ENCODE data around the gene UST. TPM values are rescaled to one million over a fixed set of nuclear protein-coding genes. Genes with fewer than 3 reads are reported as not detected.

UST gene
- total RNA-seq, 2 donors from 2014 or later, result 15.3 to 16.3 TPM

GRCh38 chr6:149043476-149044130, 296.8 kb downstream of the UST start:
- DNase-seq, result peak; percentile 88
- no peaks in the 10 kb centered on the region for H3K27me3 Mint-ChIP-seq (ENCODE audit: insufficient read depth)
- H3K36me3 Mint-ChIP-seq (ENCODE audit: low read depth), result peaks cover 8% of the 10 kb centered on the region
- H3K27ac Mint-ChIP-seq, result no peak overlapping the region
- Histone ChIP-seq H3K4me3 (ENCODE audit: low read length) (no peak overlapping the region), H3K4me1 (ENCODE audit: control insufficient read depth, insufficient read depth, low read length) (no peaks in the 10 kb centered on the region), H3K9ac (ENCODE audit: extremely low read depth, low read length, poor library complexity, severe bottlenecking) (no peak overlapping the region), H3K36me3 (ENCODE audit: control insufficient read depth, insufficient read depth, low read length) (no peaks in the 10 kb centered on the region), H3K9me3 (ENCODE audit: control insufficient read depth, low read length) (no peaks in the 10 kb centered on the region), H3K27ac (ENCODE audit: low read depth, low read length) (no peak overlapping the region), H3K27me3 (ENCODE audit: control insufficient read depth, insufficient read depth, low read length, poor library complexity, severe bottlenecking) (no peaks in the 10 kb centered on the region)
- TF ChIP-seq CTCF (conservative IDR thresholded peaks at IDR 0.05), result peak; percentile 66
- no peaks in the 10 kb centered on the region for H3K9me3 Mint-ChIP-seq
- WGBS, 2 experiments (ENCODE audit: insufficient coverage in 1 of 2, insufficient read length in 1 of 2), result 94 to 100% methylated on average over 3 to 10 of the region's 10 CpGs
- H3K4me3 Mint-ChIP-seq, result no peak overlapping the region
- H3K4me1 Mint-ChIP-seq, result no peaks in the 10 kb centered on the region

- H3K27me3 ChIP-seq (ENCODE audit: control insufficient read depth, insufficient read depth, low read length, poor library complexity, severe bottlenecking), result no peaks in the 10 kb centered on the region
- peak; percentile 15 for DNase-seq
- Mint-ChIP-seq H3K4me1 (no peaks in the 10 kb centered on the region), H3K36me3 (ENCODE audit: low read depth) (peaks cover 8% of the 10 kb centered on the region), H3K27ac (no peak overlapping the region), H3K27me3 (ENCODE audit: insufficient read depth) (no peaks in the 10 kb centered on the region), H3K9me3 (no peaks in the 10 kb centered on the region), H3K4me3 (no peak overlapping the region)
- no peak overlapping the region for H3K9ac ChIP-seq (ENCODE audit: extremely low read depth, low read length, poor library complexity, severe bottlenecking)
- no peaks in the 10 kb centered on the region for H3K9me3 ChIP-seq (ENCODE audit: control insufficient read depth, low read length)
- 96 to 98% methylated on average over 3 to 8 of the region's 8 CpGs for WGBS, 2 experiments (ENCODE audit: insufficient coverage in 1 of 2, insufficient read length in 1 of 2)
- no peak overlapping the region for H3K27ac ChIP-seq (ENCODE audit: low read depth, low read length)
- no peaks in the 10 kb centered on the region for H3K36me3 ChIP-seq (ENCODE audit: control insufficient read depth, insufficient read depth, low read length)
- H3K4me1 ChIP-seq (ENCODE audit: control insufficient read depth, insufficient read depth, low read length), result no peaks in the 10 kb centered on the region
- no peak overlapping the region for H3K4me3 ChIP-seq (ENCODE audit: low read length)
- no peak for TF ChIP-seq CTCF (conservative IDR thresholded peaks at IDR 0.05)
Observed at GRCh38 chr6:149044528-149044927, 297.7 kb downstream of the UST start.

DNA sequence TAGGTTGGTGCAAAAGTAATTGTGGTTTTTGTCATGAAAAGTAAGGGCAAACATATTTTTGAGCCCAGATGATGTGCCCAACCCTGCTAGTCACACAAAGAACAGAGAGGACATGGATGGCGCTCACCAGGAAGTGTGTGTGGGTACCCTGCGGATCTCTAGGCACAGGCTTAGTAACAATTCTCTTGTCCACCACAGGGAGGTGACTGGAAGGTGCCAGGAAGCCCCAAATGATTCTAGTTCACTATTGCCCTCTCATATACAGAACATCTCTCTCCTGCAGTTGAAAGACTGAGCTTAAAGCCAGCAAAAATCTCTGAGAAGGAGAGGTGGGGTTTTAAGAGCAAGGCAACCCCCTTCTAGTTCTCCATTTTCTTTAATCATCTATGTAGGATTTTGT, 298.6 kb downstream of the UST start:
- H3K4me3 Mint-ChIP-seq, result no peak overlapping the region
- no peak for DNase-seq
- peak; percentile 59 for TF ChIP-seq CTCF (conservative IDR thresholded peaks at IDR 0.05)
- Histone ChIP-seq H3K4me3 (ENCODE audit: low read length) (no peak overlapping the region), H3K9ac (ENCODE audit: extremely low read depth, low read length, poor library complexity, severe bottlenecking) (no peak overlapping the region), H3K4me1 (ENCODE audit: control insufficient read depth, insufficient read depth, low read length) (no peaks in the 10 kb centered on the region), H3K36me3 (ENCODE audit: control insufficient read depth, insufficient read depth, low read length) (no peaks in the 10 kb centered on the region), H3K9me3 (ENCODE audit: control insufficient read depth, low read length) (no peaks in the 10 kb centered on the region), H3K27ac (ENCODE audit: low read depth, low read length) (no peak overlapping the region), H3K27me3 (ENCODE audit: control insufficient read depth, insufficient read depth, low read length, poor library complexity, severe bottlenecking) (no peaks in the 10 kb centered on the region)
- 88 to 96% methylated on average over 2 of the region's 2 CpGs for WGBS, 2 experiments (ENCODE audit: insufficient coverage in 1 of 2, insufficient read length in 1 of 2)
- H3K9me3 Mint-ChIP-seq, result no peaks in the 10 kb centered on the region
- peaks cover 8% of the 10 kb centered on the region for H3K36me3 Mint-ChIP-seq (ENCODE audit: low read depth)
- no peak overlapping the region for H3K27ac Mint-ChIP-seq
- H3K27me3 Mint-ChIP-seq (ENCODE audit: insufficient read depth), result no peaks in the 10 kb centered on the region
- no peaks in the 10 kb centered on the region for H3K4me1 Mint-ChIP-seq
